Dermis microvascular lymphatic vessel endothelial cell (primary cell): ENCODE results near the gene RPTOR. TPM values are rescaled to one million over a fixed set of nuclear protein-coding genes. Genes with fewer than 3 reads are reported as not detected.

Source experiments
- DNase-seq, 2 donors: peaks; one replicate each; pipeline versions ENCODE4 v3.0.0 to v3.0.0-alpha.2; 2010; ENCODE audit warnings: low read depth in 2 of 2
- total RNA-seq: library from RNA; depleted of rRNA; stranded (reverse); fragments of >200 nt; gene quantifications from 2 replicates; pipeline ENCODE4 v1.2.1, GENCODE V29; 2014

Gene RPTOR
- total RNA-seq, 1 donor from 2014 or later: 10.5 TPM

GRCh38 chr17:80586846-80587228 lies 42.2 kb downstream of the RPTOR start:
- peak in 1 of 2 donors; percentile 12 for DNase-seq

- no peak for DNase-seq
Observed at GRCh38 chr17:80588702-80589383, 44.2 kb downstream of the RPTOR start.

- DNase-seq: no peak
Observed at GRCh38 chr17:80591788-80592187, 47.1 kb downstream of the RPTOR start.

GRCh38 chr17:80592243-80592642 lies 47.6 kb downstream of the RPTOR start:
- DNase-seq: no peak

- DNase-seq: no peak
Observed at GRCh38 chr17:80593181-80593580, 48.5 kb downstream of the RPTOR start.

- DNase-seq: no peak
Observed at GRCh38 chr17:80594431-80595269, 50.0 kb downstream of the RPTOR start.

- DNase-seq: no peak
Observed at GRCh38 chr17:80596760-80597608, 52.3 kb downstream of the RPTOR start.

- DNase-seq: no peak
Observed at GRCh38 chr17:80598813-80599545, 54.3 kb downstream of the RPTOR start.

GRCh38 chr17:80599546-80600305 lies 55.1 kb downstream of the RPTOR start:
- DNase-seq: peak in 1 of 2 donors; percentile 4

GRCh38 chr17:80601146-80601545 lies 56.5 kb downstream of the RPTOR start:
- DNase-seq: no peak

GRCh38 chr17:80603396-80603795 lies 58.8 kb downstream of the RPTOR start:
- DNase-seq: no peak

GRCh38 chr17:80604009-80604669 lies 59.5 kb downstream of the RPTOR start:
- DNase-seq: no peak

GRCh38 chr17:80604670-80605010 lies 60.0 kb downstream of the RPTOR start:
- no peak for DNase-seq

- DNase-seq: peak in 1 of 2 donors; percentile 14
Observed at GRCh38 chr17:80605326-80606066, 60.9 kb downstream of the RPTOR start.

- DNase-seq: no peak
Observed at GRCh38 chr17:80608326-80608725, 63.7 kb downstream of the RPTOR start.

GRCh38 chr17:80609757-80610156 lies 65.1 kb downstream of the RPTOR start:
- no peak for DNase-seq

- peak in 1 of 2 donors; percentile 20 for DNase-seq
Observed at GRCh38 chr17:80611816-80612215, 67.2 kb downstream of the RPTOR start.

GRCh38 chr17:80612997-80613731 lies 68.5 kb downstream of the RPTOR start:
- no peak for DNase-seq

GRCh38 chr17:80613732-80614071 lies 69.1 kb downstream of the RPTOR start:
- no peak for DNase-seq
